ENCODE results near the gene MTA3.

The MTA3 gene

DNA sequence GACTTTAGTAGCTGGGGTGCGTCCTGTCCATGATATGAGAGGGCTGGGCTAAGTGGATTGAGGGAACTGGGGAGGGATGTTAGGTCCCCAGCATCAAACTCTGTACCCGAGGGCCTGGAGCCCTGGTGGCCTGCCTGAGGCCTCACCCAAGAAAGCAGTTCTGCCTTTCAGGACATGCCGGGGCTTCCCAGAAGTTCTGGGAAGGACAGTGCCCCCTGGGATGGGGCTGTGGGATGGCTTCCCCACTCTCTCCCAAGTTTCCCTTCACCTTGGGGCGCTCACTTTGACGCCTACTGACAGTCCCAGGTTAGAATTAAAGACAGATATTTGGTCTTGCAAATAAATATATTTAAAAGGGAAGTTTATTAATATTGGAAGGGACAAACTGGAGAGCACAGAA is 193.7 kb downstream of the MTA3 start:
- DNase-seq (ENCODE audit: low read depth, low spot score), result no peak

DNA sequence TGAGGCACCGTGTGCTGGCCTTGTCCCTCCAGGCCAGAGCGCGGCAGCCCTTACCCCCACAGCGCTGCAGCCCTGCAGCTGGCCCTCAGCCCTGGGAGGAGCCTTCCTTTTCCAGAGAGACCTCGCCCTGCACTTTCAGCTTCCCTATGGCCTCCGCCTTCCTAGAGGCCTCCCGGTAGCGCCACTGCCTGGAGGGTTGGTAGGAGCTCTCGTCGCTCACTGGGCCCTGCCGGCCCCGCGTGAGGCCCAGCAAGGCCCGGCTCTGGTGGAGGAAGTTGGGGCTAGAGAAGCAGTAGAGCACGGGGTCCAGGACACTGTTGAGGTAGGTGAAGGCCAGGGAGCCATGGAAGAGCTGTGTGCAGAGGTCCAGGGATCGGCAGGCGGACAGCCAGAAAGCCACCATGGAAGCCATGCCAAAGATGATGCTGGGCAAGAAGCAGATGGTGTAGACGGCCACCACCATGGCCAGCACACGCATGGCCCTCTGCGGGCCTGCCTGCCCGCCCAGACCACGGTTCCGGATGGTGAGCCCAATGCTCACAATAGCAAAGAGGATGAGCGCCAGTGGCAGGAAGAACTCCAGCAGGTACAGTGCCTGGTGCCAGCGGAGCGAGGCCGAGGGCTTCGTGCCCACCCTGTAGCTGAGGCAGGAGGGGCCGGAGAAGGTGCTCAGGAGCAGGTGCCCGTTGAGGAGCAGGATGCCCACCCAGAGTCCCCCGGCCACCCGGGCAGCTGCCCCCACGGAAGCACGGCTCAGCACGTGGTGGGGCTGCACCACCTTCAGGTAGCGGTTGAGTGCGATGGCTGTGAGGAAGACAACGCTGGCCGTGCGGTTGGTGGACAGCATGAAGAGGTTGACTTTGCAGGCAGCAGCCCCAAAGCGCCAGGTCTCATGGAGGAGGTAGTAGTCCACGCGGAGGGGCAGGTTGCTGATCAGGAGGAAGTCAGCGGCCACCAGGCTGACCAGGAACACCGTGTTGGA is 194.7 kb downstream of the MTA3 start:
- DNase-seq (ENCODE audit: low read depth, low spot score), result no peak

DNA sequence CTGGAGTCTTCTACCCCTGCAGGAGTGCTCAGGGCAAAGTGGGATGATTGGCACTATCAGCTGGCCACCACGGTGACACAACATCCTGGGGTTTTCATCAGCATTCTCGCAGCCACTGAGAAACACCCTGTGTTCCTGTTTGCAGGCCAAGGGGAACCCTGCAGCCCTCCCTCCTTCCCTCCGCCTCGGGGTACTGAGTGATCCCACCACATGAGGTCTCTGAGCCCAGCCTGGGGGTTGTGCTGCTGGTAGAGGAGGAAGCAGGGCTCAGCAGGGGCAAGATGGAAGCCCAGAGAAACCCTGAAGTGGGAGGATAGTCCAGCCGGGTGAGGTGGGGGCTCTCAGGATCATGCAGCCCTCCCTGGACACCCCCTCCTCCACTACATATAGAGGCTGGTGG is 195.7 kb downstream of the MTA3 start, which contains the start of gene OXER1:
Gene OXER1, minus strand, starts transcription at position 40 of the 400 bp plus-strand sequence. CDS start 73 bp downstream, outside the sequence.
- DNase-seq (ENCODE audit: low read depth, low spot score), result no peak

DNA sequence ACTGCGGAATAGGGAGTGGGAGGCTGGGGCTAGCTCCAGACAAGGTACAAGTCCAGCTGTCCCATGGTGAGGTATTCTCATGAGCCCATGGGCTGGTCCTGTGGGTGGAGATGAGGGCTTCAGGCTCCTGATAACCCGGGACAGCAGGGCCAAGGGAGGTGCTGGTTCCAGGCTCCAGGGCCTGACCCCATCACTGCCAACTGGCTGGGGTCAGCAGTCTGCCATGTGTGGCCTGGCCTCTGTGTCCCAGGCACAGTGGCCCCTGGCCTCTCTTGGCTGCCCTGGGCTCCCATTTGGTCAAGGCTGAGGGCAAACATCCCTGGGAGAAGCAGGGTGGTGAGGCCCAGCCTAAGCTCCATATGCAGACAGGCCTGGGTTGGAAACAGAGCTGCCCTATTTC is 196.5 kb downstream of the MTA3 start:
- no peak for DNase-seq (ENCODE audit: low read depth, low spot score)

DNA sequence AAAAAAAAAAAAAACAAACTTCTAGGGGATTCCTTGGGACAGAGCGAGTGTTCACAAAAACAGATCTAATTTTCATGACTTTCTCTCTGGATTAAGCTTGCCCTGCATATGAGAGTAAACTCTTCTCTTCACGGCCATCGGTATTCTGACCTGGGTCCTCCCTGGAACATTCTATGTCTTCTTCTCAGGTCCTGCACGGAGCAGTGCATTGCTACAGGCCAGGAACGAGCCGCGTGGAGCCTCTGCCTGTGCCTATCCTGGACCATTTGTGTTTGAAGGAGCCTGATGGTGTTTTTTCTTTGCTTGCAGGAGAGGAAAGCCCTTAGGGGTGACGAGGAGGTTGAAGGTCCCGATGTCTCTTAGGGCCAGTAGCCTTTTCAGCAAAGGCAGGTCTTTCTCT is 197.3 kb downstream of the MTA3 start:
- DNase-seq (ENCODE audit: low read depth, low spot score), result no peak

DNA sequence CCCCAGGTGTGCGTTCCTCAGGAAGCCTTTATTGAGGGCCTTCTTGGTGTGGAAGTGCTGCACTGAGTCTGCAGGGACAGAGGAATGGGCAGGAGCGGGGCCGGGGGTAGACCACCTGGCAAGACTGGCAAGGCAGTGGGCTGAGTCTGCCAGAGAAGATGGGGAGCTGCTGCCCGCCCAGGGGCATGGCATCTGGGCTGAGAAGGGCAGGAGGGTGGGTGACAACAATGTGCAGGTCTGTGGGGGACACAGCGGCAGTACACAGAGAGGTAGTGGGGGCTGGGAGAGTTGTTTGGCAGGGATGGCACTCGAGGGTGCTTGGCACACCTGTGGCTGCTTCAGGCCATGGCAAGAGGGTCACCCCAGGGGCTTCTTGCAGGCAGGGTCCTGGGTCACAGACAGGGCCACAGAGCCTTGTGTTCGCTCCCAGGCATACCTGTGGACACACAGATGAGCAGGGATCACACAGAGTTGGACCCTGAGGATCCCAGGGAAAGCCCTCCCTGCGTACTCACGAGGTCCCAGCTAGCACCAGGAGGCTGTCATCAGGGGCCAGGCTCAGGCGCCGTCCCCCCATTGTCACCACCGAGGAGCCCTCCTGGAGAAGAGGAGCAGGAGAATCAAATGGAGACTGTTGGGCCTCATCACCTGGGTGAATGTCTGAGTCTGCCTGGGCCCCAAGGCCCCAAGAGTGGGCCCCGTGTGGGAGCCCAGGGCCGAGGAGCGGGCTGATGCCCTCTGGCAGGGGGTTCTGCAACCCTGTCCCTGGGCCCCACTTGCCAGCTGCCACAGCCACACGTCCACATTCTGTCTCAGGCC is 198.9 kb downstream of the MTA3 start:
- no peak for DNase-seq (ENCODE audit: low read depth, low spot score)

DNA sequence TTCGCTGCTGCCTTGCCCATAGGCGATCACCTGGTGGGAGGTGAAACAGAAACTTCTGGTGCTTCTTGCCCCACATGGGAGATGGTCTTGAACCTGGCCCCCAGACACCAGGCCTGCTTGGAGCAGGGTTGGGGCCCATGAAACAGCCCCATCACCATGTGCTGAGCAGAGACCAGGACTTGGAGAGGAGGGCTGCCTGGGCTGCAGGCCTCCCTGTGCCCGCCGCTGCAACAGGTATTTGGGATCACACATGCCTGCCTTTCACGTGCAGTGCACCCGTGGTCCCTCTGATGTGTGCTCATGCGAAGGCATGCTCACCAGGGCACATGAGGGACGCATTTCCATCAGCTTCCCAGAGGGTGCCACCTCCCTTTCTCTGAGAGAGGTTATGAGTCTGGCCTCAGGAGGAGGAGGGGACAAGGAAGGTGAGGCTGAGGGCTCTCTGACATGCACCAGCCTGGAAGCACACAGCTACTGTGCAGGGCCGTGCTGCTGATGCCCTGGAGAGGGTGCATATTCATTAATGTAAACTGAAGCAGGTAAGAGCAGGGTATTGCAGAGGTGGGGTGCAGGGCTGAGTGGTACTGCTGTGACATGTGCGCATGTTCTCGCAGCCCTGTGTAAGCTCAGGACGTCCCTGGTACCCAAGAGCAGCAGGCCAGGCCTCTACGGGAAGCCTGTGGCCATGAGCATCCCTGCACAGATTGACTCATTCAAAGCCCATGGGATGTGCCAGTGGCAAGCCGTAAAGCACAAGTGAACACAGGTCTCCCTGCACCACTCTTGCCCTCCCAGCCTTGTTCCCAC is 199.7 kb downstream of the MTA3 start:
- DNase-seq (ENCODE audit: low read depth, low spot score), result no peak

DNA sequence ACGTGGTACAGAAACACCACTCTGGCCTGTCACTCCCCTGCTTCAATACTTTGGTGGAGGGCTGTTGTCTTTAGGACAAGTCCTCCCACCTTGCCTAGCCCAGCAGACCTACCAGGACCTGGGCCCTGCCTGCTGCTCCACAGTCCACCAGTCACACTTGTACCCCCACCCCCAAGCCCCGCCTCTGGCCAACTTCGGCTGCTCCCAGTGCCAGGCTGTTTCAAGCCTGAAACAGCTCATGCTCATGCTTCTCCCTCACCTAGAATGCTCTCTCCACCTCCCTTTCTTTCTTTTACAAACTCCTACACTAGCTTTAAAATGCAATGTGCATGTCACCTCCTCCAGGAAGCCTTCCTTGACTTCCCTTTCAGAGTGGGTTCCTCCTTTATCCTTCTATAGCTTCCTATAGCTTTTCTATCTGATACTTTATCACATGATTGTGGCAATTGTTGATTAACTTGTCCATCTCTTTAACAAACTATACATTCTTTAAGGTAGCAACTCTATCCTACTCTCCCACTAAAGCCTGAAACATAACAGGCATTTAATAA is 200.3 kb downstream of the MTA3 start:
- no peak for DNase-seq (ENCODE audit: low read depth, low spot score)

DNA sequence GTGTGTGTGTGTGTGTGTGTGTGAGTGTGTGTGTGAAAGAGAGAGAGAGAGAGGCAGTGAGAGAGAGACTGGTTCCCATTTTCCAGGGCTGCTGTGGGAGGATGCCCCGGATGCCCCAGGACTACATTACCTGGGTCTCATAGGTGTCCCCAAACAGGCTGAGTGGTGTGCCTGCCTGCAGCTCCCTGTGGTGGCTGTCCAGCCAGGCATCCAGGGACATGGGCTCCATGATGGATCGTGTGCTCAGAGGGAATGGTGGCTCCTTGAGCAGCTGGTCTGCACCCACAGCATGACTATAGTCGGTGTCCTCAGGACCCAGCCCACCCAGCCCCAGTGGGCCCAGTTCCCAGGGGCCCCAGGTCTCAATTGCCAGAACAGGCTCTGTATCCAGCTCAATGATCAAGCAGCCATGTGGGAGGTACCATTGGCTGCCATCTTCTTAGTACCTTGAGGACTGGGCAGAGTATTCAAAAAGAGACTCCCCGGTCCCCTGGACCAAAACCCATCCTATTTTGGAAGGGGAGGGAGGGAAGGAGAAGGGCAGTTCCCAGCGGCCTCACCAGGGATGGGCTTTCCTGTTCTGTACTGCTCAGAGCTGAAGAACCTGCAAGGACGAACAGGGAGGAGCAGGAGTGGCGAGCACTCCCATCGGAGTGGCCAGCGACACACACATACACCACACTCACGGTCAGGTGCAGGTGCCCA is 201.3 kb downstream of the MTA3 start:
- no peak for DNase-seq (ENCODE audit: low read depth, low spot score)

DNA sequence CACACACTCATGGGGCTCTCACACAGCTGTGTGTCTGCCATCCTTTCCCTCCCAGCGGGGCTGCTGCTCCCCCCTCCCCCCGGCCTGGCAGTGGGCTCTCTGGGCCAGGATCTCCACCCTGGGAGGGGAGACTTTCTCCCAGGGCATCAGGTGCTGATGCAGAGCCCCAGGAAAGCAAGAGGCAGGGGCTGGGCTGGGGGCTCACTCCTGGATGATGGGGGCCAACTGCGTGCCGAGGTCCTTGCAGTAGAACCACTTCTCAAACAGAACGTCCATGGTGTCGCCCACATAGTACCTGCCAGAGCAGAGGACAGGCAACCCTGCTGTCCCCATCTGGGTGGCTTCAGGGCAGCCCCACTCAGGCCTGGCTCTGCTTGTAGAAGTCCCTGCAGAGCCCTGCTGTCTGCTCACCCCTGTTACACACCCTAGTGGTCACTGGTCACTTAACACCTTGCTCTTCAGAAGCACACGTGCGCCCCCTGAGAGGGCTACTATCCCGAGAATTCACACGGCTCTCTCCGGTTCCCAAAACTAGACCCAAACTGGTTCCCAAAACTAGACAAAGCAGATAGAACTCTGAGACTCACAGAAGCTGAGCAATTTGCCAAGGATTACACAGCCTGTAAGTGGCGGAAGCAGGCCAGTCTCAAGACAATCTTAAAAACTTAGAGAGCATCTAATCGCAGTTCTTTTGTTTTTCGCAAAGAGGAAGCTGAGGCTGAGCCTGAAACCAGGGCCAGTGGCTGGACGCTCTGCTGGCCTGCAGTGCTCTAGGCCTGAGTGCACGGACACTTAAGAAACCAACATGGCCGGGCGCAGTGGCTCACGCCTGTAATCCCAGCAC is 202.1 kb downstream of the MTA3 start:
- no peak for DNase-seq (ENCODE audit: low read depth, low spot score)

DNA sequence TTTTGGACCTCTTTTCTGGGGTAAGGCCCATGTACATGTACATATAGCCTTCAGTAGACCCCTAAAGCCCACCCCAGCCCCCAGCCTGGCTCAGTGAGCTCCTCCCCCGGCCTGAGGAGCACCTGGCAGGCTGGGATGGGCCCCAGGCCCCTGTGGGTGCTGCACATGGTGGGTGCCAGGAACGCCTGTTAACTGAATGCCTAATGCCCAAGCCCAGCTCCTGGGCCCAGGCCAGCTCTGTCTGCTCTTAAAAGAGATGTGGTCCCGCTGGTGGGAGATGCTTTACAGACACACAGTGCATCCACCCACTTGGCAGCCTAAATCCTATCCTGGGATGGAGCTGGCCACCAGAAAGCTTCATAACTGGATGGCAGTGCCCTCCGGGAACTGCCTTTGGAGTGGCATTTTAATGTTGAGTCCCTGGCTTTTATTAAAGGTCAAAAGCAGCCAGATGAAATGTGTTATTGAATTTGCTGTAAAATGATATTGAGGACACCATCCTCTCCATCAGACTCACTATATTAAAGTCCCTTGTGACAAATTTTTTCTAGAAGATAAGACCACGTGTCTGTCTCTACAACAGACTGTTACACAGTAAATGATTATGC is 203.2 kb downstream of the MTA3 start:
- DNase-seq (ENCODE audit: low read depth, low spot score), result no peak

DNA sequence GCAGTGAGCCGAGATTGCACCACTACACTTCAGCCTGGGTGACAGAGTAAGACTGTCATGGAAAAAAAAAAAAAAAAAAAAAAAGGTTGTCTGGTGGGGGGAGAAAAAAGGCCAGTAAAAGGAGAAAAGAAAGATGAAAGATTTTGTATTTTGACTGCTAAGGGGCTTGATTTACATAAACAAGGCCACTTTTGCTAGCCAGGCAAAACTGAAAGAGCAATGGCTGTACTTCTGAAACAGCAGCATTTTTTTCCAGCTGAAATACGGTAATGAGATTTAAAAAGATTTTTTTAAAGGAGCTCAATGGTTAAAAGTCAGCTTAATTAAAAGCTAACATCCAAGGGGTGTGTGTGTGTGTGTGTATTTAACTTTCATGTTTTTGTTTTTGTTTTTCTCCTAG is 206.8 kb downstream of the MTA3 start:
- DNase-seq (ENCODE audit: low read depth, low spot score), result no peak

DNA sequence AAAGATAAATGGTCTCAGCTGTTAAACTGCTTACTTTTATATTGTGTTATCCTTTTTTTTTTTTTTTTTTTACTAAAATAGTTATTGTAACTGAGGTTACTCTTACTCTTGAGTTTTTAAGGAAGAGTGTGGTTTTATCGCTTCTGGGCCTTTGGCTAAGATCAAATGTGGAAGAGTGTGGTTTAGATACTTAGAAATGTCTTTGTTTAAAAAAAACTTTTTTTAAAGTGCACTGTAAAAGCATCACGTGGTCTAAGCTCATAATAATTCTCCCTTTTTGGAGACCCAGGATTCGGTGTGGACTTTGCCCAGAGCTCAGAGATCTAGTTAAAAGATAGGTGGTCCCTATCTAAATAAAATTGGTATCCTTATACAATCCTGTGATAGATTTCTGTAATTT is 207.4 kb downstream of the MTA3 start:
- no peak for DNase-seq (ENCODE audit: low read depth, low spot score)

DNA sequence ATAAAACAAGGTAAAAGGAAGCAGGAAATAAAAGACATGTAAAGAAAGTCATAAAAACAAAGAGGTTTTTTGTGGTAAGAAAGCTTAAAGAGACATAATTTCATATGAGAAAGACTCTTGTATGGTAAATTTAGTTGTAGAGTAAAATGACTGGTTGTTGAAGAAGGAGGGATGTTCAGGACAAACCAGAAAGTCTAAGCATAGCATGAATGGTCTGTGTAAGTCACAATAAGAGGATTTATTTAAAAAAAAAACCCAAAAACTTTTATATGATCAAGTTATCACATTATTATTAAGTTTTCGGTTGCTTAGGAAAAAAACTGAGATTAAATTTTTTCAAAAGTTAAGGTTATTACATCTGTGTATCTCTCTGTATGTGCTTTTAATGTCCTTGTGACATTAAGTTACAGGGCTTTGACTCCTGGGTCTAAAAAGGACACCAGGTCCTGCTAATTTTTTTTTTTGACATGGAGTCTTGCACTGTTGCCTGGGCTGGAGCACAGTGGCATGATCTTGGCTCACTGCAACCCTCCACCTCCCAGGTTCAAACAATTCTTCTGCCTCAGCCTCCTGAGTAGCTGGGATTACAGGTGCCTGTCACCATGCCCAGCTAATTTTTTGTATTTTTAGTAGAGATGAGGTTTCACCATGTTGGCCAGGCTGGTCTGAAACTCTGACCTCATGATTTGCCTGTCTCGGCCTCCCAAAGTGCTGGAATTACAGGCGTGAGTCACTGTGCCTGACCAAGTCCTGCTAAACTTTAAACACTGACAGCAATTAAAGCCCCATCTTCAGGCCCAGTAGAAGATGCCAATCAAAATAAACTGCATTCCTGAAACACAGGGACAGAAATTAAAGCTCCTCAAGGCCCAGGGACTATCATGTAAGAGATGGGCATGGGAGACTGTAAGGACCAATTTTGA is 209.7 kb downstream of the MTA3 start:
- DNase-seq (ENCODE audit: low read depth, low spot score), result no peak

DNA sequence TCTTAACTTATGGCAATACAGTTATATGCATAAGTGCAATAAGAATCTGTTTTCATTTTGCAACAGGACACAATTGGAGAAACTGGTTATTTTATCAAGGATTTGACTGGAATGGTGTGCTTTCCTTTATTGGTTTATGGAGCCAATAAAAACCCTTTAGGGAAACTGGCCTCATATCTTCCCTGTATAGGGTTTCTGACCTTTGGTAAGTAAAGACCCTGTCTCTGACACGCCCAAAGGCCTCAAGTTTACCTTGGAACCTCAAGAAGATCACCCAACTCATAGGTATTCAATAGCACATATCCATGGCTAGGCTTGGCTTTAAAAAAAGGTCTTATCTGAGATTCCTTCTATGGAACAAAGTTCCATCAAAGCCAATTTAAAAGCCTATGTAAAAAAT is 212.7 kb downstream of the MTA3 start:
- no peak for DNase-seq (ENCODE audit: low read depth, low spot score)

DNA sequence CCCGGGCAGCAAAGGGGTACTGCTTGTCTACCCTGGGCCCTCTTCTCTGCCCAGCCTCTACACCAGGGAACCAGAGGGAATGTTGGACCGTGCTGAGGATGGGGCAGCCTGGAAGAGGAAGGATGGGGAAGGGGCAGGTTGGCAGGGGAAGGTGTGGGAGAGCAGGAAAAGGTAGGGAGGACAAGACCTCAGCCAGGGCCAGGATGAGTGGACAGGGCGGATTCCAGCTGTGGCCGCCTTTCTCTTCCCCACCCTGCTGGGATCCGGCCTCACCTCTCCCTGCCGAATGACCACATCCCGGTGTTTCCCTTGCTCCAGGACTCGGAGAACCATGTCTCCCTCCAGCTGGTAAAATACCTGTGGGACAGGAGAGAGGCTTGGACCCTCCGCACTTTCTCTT is 215.1 kb downstream of the MTA3 start:
- no peak for DNase-seq (ENCODE audit: low read depth, low spot score)

DNA sequence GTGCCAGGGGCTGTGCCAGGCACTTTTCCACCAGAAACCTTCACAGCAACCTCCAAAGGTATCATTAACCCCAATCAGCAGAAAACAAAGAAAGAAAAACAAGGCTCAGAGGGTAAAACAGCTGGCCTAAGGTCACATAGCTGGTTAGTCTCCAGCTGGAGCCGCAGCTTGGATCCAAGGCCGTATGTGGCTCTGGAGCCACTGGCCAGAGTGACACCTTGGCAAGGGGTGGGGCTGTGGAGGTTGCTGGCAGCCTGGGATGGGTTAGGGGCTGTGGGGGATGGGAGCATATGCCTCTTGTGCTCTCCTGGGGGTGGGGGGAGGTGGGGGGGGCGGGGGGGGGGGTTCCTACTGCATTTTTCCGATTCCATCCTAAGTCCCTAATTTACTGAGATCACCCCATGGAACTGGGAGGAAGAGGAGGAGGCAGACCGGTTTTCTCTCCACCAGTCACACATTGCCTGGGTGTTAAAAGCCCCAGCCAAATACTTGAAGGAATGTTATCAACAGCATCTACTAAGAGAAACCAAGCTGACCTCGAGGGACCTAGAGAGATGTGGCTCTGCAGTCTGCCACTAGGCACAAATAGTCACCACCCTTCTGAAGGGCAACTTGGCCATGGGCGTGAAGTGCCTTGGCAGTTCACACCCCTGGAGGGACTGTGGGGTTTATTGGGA is 215.9 kb downstream of the MTA3 start:
- DNase-seq (ENCODE audit: low read depth, low spot score), result no peak

Data from brain pericyte (primary cell).